AG10803 (cell line): ENCODE data around the gene GALK1.

Experiments
- DNase-seq: peaks from one replicate; pipeline ENCODE4 v3.0.0; 2010; ENCODE audit warnings: low read depth
- H3K4me3 ChIP-seq: 2 replicates; pipeline ENCODE4 v1.5.1; 2011; ENCODE audit warnings: mild to moderate bottlenecking, low read length, control low read depth
- TF ChIP-seq, protein P1 (sequence below): conservative IDR thresholded peaks from 2 replicates; pipeline ENCODE4 v1.5.1; 2011; ENCODE audit warnings: mild to moderate bottlenecking, low read length, control low read depth, inconsistent platforms

GALK1 gene

DNA sequence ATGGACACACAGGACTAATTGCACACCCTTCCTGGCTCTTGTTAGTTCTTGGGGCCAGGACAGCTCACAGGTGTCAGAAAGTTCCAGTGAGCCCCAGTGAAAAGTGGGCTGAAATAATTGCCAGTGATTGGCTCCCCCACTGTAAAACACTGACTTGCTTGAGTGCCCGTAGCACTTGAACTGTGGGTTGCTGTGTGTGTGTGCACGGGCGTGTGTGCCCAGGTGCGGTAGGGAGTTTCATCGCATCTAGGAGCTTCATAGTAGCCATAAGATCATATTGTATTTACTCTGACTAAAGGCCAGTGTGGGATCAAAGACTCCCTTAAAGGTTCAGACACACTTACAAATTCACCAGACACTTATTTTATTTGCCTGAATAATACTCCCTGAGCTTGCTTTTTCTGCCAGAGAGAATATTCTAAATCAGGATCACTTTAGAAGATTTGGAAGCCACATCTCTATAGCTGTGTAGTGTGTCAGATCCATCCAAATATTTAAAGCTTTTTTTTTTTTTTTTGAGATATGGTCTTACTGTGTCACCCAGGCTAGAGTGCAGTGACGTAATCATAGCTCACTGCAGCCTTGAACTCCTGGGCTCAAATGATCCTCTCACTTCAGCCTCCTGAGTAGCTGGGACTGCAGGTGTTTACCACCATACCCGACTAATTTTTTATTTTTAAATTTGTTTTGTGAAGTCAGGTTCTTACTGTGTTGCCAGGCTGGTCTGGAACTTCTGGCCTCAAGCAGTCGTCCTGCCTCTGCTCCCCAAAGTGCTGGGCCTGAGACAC lies 31.0 kb upstream of the GALK1 start:
- no peak for DNase-seq
- TF ChIP-seq, protein P1, sequence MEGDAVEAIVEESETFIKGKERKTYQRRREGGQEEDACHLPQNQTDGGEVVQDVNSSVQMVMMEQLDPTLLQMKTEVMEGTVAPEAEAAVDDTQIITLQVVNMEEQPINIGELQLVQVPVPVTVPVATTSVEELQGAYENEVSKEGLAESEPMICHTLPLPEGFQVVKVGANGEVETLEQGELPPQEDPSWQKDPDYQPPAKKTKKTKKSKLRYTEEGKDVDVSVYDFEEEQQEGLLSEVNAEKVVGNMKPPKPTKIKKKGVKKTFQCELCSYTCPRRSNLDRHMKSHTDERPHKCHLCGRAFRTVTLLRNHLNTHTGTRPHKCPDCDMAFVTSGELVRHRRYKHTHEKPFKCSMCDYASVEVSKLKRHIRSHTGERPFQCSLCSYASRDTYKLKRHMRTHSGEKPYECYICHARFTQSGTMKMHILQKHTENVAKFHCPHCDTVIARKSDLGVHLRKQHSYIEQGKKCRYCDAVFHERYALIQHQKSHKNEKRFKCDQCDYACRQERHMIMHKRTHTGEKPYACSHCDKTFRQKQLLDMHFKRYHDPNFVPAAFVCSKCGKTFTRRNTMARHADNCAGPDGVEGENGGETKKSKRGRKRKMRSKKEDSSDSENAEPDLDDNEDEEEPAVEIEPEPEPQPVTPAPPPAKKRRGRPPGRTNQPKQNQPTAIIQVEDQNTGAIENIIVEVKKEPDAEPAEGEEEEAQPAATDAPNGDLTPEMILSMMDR = no peak
- H3K4me3 ChIP-seq = no peak overlapping the region

DNA sequence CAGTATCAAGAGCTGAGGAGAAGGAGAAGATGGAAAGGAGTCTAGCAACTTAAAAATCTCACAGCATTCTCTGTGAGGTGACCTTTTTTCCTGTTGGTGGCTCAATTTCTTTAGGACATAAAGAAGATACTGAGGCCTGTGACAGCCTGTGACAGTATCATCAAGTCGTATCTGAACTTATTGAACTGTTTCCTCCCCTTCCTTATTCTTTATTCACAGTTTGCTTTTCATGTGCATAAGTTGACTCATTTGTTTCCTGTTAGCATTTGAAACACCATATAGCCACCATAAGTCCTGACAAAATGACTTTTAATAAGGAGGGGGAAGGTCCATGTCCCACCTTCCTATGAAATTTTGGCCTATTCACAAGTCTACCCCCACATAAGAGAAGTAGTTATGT lies 28.5 kb upstream of the GALK1 start:
- no peak for DNase-seq
- TF ChIP-seq, protein P1 = no peak
- no peak overlapping the region for H3K4me3 ChIP-seq

DNA sequence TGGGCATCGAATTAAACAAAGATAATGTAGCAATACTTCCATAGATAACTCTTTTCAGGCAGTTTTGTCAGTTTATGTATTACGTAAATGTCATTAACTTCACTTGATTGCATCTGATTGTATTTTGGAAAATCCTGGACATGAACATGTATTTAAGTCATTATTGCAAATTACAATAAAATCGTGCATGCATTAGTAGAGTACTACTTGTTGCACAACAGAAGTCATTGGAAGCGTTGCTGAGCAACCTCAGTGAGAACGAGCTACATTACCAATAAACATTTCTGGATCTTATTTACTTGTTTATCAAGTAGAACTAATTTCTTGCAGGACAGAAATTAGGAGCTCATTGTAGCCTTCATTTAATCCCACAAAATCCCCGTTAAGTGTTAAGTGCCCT lies 26.3 kb upstream of the GALK1 start:
- TF ChIP-seq, protein P1 = no peak
- no peak for DNase-seq
- no peak overlapping the region for H3K4me3 ChIP-seq

DNA sequence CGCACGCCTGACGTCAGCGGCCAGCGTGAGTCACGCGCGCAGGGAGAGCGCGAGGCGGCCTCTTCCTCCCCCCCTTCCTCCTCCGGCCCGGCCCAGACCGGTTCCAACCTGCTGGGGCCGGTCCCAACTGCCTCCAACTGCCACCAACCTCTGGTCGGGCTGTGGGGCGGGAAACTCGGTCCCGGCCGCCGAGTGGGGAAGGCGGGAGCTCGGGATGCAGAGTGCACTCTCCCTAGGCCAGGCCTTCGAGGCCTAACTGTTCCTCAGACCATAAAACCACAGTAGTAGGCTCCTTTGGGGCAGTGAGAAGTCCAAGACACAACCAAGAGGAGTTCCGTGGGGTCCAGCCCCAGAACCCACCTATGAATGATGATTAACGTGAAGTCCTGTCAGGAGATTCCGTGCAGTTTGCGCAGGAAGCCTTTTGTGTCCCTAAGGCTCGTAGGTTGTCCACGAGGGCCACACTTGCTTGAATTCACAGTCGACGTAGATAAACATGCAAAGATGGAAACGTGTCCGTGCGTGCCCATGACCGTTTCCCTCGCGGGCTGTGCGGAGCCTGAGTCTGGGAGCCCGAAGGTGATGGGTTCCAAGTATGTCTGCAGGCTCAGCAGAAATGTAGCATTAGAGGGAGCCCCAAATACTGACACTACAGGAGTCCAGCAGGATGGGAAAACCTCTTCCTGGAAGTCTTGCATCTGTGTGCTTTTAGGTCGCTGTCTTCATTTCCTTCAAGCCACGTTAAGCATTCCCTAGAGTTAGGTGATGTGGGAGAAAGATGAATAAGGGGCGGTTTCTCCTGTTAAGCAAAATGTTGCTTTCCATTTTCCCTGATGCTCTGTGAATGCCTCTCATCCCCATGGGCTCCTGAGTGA lies 20.3 kb upstream of the GALK1 start:
- TF ChIP-seq, protein P1 = no peak
- peak; percentile 91 for DNase-seq
- H3K4me3 ChIP-seq = peak overlapping the region; percentile 75

DNA sequence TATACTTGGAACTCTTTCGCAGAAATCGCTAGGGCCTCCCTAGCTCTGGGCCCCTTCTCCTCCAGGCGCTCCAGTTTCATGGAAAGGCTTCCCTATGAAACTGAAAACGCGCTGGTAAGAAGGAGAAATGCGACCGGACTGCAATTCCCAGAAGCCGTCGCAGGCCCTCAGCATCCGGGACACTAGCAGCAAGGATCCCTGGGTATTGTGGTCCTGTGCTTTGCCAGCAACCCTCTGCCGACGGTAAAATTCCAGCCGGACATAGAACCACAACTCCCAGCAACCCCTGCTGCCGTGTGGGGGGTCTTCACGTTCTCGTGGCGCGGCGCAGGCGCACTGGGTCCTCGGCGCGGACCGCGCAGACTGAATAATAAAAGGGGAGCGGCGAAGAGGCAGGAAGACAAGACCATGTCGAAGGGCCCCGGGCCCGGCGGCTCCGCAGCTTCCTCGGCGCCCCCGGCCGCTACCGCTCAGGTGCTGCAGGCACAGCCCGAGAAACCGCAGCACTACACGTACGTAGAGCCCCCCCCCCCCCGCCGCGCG lies 19.6 kb upstream of the GALK1 start, which contains the start of gene UNK:
UNK (plus strand) TSS at position 334 of the 543 bp plus-strand sequence; CDS start at position 409, 75 bp downstream.
- TF ChIP-seq, protein P1 = no peak; the same call in 1 of the 2 replicates
- DNase-seq = peak; percentile 100
- H3K4me3 ChIP-seq = peak within 1 kb of the TSS; percentile 75

DNA sequence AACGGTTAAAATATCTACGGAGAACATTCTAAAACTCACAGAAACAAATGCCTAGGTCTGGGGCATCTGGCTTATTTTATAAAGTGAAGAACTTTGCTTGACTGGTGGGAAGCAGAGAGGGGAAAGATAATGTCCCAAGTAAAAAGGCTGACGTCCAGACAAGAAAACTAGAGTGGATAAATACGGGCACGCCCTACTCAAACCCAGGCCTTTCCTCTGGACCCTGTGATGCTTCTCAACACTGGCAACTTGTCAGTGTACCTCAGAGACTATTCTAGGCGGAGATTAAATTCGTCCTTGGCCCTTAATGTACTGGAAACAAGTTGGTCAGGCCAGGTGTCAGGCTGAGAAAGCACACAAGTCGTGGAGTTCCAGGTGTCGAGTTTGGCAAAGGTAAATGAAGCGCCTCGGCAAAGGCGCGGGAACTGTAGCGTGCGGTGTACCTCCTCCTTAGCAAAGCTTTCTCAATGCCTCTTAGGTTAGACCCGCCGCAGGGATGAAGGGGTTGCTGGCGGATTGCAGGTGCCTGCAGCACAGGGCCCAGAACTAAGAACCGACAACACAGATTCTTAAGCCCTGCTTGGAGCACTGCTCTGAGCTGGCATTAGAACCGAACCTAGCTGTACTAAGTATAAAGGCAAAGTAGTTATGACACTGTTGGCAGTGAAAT lies 18.9 kb upstream of the GALK1 start:
- TF ChIP-seq, protein P1 = 0 out of 2 replicates have a peak, but pooled peaks have one; percentile 9
- DNase-seq = no peak
- H3K4me3 ChIP-seq = peak overlapping the region; percentile 55
